ENCODE data around the gene C1orf198.

The C1orf198 gene

GRCh38 chr1:230891413-230891812, 23.1 kb upstream of the C1orf198 start:
- DNase-seq, result no peak

DNA sequence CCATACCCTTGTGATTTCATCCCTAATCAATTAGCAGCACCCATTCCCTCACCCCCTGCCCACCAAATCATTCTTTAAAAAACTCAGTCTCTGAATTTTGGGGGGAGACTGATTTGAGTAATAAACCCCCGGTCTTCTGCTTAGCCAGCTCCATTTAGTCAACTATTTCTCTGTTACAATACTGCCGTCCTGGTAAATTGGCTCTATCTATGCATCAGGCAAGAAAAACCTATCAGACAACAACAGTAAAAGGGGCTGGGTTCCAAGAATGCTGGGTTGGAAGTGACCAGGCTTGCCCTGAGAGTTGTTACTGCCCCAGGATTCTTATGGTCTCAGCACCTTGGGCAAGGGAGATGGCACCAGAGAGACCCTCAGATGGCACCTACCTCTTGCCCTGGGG, 16.3 kb upstream of the C1orf198 start:
- DNase-seq, result no peak

DNA sequence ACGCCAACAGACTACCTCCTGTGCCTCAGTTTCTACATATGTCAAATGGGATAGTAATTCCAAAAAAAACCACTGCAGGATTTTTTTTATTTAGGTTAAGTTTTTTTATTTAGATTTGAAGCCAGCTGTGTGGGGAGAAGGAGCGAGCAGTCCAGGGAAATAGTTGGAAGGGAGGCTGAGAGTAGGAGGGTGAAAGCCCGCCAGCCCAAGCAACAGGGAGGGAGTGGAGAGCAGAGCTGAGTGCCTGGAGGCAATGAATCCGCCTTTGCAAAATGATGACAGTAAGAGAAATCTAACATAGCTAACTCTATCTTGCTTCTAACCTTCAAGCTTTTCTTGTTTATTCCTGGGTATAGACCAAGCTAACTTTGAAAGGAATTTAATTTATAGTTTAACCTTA, 15.6 kb upstream of the C1orf198 start:
- no peak for DNase-seq

DNA sequence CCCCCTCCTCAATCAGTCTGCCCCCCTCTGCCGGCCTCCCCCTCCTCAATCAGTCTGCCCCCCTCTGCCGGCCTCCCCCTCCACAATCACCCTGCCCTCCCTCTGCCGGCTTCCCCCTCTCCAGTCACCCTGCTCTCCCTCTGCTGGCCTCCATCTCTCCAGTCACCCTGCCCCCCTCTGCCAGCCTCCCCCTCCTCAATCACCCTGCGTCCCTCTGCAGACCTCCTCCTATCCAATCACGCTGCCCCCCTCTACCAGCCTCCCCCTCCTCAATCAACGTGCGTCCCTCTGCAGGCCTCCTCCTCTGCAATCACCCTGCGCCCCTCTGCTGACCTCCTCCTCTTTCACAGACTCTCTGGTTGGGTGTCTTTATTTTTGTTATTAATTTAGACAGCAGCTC, 11.5 kb upstream of the C1orf198 start:
- no peak for DNase-seq

DNA sequence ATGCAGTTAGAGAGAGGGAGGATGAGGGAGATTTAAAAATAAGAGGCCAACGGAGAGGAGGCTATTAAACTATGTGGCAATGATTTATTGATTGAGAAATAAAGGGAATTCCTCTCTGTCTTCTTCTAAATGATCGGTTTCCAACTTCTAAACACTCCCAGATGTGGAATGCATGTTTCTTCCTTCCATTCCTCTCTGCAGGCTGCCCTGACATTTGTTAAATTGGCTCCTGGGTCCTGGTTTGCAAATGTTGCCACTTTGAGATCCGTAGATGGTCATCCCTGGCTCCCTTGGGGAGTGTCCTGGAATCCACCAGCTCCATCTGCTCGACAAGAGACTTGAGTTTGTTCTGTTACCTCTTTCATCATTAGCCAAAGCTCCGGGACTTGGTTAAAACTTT, 10.3 kb upstream of the C1orf198 start:
- DNase-seq, result no peak

GRCh38 chr1:230877924-230878590, 9.7 kb upstream of the C1orf198 start:
- DNase-seq, result no peak

DNA sequence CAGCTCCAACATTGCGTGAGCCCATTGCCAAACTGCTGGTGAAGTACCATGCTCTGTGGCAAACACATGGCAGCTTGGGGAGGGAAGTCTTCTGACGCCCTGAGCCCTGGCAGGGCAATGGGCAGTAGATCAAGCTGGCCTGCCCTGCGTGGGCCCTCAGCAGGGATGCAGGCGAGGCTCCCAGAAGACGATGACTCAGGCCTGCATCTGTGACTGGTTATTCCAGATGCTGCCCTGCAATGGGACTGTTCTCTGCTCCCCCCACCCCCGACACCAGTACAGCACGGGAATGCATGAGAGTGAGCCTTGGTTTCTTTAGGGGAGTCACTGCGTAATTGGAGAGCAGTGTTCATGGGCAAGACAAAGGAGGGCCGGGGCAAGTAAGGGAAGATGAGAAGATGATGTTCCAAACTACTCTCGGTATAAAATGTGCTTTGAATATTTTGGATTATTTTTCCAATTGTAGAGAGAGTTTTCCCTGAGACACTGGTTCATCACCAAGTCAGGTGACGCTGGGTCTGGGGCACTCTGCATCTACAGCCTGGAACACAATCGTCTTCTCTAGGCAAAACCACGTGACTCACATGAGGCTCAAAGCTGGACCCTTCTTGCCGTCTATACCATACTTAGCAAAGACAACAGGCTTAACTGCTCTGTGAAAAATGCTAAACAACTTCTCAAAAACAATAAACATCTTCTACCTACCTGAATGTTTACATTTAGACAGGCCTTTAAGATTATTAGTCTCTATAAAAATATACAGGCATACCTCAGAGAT, 9.0 kb upstream of the C1orf198 start:
- no peak for DNase-seq

DNA sequence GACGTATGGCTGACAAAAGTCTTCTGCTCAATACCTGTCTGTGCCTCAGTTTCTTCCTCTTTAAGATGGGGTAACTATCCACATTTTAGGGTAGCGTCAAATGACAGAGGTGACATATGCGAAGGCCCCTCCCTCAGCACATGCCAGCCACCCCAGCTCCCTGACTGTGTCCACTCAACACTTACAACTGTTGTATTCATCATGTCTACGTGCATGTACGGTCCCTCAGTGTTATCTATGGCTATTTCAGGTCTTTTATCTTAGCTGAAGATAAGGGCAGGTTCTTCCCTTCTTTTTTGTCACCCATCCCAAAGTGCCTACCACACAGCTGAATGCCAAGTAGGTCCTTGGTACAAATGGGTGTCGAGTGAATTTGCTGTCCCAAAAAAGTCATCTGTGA, 8.3 kb upstream of the C1orf198 start:
- no peak for DNase-seq

DNA sequence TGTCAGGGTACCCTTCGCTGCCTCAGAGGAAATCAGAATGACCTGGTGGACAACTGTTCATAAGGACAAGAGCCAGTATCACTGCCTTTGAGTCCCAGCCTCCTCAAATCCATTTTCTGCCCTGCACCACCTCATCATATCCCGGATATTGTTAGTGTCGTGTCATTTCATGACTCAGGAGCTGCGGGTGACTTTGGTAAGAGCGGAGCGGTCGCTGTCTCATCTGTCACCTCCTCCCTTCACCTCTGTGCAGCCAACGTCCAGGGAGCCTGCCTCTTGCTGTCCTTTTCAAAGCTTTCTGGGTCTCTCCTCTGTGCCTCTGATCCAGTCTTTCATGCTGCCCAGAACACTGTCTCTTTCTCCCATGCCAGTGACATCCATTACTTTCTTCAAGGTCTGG, 7.0 kb upstream of the C1orf198 start:
- DNase-seq, result no peak

DNA sequence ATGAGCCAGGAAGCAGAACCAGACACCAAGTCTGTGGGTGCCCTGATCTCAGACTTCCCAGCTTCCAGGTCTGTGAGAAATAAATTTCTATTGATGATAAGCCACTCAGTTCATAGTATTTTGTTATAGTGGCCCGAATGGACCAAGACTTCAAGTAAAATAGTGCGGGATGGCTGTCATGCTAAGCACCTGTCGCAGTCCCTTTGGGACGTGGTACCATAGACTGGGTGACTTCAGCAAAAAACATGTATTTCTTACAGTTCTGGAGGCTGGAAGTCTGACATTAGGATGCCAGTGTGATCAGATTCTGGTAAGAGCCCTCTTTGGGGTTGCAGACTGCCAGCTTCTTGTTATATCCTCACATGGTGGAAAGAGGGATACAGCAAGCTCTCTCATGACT, 2.6 kb upstream of the C1orf198 start:
- no peak for DNase-seq

DNA sequence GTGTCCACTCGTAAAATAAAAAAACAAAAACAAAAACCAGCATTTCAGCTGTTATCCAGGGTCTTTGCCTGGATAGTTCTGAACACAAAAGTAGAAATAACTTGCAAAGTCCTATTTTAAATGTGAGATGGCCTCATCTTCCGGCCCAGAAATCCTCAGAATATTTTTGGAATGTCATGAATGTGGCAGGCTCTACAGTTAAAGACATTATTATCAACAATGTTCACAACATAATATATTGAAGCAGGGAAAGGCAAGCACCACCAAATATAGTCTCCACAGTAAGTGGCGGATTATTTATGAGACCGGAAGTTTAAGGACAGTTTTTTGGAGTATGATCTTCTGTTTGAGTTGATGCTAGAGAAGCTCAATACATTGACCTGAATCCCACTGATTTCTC, 1.2 kb upstream of the C1orf198 start:
- DNase-seq, result no peak

DNA sequence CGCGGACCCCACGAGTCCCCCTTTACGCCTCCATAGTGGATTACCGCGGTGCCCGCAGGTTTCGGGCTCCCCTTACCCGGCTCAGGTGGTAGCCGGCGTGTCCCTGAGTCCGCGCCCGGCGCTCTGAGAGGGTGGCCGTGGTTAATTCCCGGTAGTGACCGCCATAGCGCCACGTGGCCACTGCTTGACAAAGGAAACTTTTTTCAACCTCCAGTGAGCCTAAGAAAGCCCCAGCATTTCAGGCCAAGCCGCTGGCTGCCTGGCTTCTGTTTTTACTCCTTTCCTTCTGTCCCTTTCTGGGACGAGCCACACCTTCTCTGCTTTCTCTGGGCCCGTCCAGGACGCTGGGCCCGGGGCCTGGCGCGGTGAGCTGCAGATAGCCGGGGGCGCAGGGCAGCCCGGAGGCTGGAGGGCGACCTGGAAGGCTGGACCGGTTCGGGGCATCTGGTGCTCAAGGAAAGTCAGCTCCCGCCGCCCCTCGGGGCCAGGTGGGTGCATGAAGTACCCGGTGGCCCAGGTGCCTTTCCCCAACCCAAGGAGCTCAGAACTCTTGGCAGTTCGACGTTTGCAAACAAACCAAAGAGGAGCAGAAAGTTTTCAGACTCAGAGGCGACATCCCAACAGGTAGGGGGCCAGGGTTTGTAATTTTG, 540 bp upstream of the C1orf198 start:
- DNase-seq, result peak; percentile 17

- DNase-seq, result no peak
Observed at GRCh38 chr1:230867101-230867902, 1.0 kb downstream of the C1orf198 start.

- DNase-seq, result no peak
Observed at GRCh38 chr1:230866171-230867070, 1.9 kb downstream of the C1orf198 start.

DNA sequence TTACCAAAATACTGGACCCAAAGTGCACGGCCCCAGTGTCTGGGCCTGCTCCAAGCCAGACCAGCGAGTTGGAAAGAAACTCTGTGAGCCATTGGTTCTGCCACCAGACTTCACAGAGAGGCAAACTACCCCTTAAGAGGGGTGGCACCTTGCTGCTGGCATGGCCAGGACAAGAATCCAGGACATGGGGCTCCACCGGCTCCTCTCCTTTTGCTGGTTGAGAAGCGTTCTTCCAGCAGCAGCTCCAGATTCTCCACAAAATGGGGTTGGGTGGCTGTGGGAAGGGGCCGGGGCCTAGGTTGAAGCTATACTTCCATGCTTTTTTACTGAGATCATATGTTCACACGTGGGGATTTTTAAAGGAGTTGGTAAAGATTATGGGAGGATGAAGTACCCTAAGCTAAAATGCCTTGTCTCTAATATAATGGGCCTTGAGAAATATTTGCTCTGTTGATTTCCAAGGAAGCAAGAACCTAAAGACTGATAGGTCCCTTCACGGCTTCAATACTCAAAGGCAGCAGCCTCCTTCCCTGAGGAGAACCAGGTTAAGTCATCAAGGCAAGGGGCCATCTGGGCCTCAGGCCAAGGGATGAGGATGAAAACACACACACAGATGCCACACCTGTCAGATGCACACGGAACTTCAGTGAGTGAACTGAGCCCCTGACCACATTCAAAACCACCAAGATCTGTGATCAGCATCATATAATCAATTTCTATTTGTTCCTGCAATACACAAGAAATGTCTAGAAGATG, 3.1 kb downstream of the C1orf198 start:
- no peak for DNase-seq

GRCh38 chr1:230864441-230864840, 3.9 kb downstream of the C1orf198 start:
- no peak for DNase-seq

DNA sequence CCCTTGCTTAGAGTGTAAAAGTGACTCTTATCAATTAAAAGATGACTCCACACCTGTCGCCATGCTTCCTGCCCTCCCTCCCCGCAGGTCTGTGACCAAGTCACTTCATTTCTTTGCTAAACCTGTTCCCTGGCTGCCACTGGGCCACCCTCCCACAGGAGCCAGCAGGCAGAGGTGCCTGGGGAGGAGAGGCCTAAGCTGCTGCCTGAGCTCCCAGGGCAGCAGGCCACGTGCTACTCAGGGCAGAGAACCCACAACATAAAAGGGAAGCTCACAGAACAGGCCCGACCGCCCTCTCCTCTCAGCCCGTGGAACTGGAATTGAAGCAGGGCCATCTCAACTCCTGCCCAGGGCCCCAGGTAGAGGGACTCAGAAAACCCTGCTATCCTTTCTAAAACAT, 4.9 kb downstream of the C1orf198 start:
- DNase-seq, result no peak

DNA sequence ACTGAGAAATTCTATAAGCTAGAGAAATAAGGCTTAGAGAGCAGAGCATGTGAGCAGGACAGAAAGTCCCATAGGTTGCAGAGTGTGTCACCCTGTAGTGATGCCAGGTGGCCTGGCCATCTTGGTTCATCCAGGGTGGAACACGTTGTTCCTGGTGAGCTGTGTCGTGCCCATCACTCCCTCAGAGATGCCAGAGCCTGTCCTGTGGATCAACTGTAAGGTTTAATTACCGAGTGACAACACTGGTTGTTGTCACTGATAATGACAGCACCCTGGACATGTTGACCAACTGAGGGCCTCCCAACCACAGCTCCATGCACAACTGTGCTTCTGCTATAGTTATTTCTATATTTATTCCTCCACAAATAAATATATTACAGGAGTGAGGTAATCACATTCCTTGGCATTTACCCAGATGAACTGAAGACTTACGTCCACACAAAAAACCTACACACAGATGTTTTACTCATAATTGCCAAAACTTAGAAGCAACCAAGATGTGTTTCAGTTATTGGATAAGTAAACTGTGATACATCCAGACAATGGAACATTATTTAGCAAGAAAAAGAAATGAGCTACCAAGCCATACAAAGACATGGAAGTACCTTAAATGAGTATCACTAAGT, 6.2 kb downstream of the C1orf198 start:
- DNase-seq, result no peak

DNA sequence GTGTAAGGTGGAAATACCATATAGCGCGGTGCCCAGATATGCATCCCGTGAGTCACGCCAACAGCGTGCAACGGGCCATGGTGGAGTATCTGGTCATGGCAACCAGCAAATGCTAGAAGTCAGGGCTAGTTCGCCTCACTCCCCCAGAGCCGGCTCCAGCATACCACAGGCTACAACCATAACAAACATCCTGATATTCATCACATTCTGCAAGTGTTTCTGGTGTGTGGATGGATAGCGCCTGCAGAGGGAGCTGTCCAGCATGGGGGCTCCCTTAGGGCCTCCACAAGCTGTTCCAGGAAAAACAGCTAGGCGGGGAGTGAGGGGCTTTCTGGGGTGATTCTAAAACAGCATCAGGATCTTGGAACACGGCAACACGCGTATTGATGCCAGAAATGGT, 6.8 kb downstream of the C1orf198 start:
- DNase-seq, result no peak

- DNase-seq, result no peak
Observed at GRCh38 chr1:230860617-230861384, 7.5 kb downstream of the C1orf198 start.
